SK-N-MC (cell line): ENCODE measurements around the gene OAS3.

Experiments
- EZH2 ChIP-seq: fragments of 200-600 bp; sonication (generic); IDR thresholded peaks from one replicate; pipeline ENCODE4 v1.6.1; 2017; ENCODE audit warnings: antibody characterized with exemption
- FOXP2 ChIP-seq: optimal IDR thresholded peaks from 2 replicates; pipeline ENCODE3; 2011; ENCODE audit warnings: mild to moderate bottlenecking, moderate library complexity; ENCODE audit not compliant: insufficient read depth; ENCODE audit errors: extremely low read length, control extremely low read depth
- POLR2AphosphoS5 ChIP-seq: IDR thresholded peaks from 2 replicates; pipeline ENCODE4 v1.6.1; 2012; ENCODE audit warnings: mild to moderate bottlenecking, low read depth, low read length, borderline replicate concordance

DNA sequence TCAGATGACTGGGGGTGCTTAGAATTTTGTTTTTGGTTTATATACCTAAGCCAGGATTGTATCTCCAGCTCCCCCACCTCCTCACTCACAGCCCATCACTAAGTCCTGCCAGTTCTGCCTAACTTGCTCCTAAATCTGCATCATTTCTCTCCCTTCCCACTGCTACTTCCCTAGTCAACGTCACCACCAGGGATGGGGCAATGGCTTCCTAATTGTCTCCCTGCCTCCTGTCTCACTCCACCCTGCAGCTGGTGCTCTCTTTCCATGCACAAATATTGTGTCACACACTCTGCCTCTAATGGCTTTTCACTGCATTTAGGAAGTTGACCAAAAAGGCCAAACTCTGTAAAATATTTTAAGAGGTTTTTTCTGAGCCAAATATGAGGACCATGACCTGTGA lies 51.5 kb downstream of the OAS3 start:
- TF ChIP-seq POLR2AphosphoS5 = no peak
- TF ChIP-seq EZH2 = no peak
- no peak for TF ChIP-seq FOXP2
